Prostate gland (tissue), 2 donors: Measurements from ENCODE around the gene DPP10.

Experiments
- CTCF ChIP-seq, 4 experiments: fragments of 200-600 bp in 2 of 4; fragments of 450-650 bp in 2 of 4; sonication (generic) in 2 of 4; IDR thresholded peaks; 1 replicate in 3 of 4; 2 replicates in 1 of 4; pipeline ENCODE4 v1.5.1; 2016 to 2019; ENCODE audit warnings: antibody characterized with exemption in 4 of 4, mild to moderate bottlenecking in 2 of 4, moderate library complexity in 2 of 4
- POLR2A ChIP-seq: fragments of 450-650 bp; IDR thresholded peaks from one replicate; pipeline ENCODE4 v1.6.1; 2016; ENCODE audit warnings: antibody characterized with exemption, mild to moderate bottlenecking
- POLR2AphosphoS5 ChIP-seq: sonication (generic); formaldehyde crosslinking; IDR thresholded peaks from one replicate; pipeline ENCODE4 v1.6.1; 2017; ENCODE audit warnings: antibody characterized with exemption

- TF ChIP-seq CTCF (IDR thresholded peaks at IDR 0.05), result no peak
- TF ChIP-seq POLR2A, result no peak
- TF ChIP-seq POLR2AphosphoS5, result no peak
Observed at GRCh38 chr2:115118306-115118705, 675.9 kb downstream of the DPP10 start.
